Measurements from ENCODE around the gene SSBP4.

Gene SSBP4

GRCh38 chr19:18469069-18469846 lies 50.1 kb downstream of the SSBP4 start:
- peak; percentile 72 for DNase-seq (ENCODE audit: low read depth)

- no peak for DNase-seq (ENCODE audit: low read depth)
Observed at GRCh38 chr19:18470787-18471186, 51.6 kb downstream of the SSBP4 start.

- DNase-seq (ENCODE audit: low read depth): no peak
Observed at GRCh38 chr19:18473003-18473705, 54.0 kb downstream of the SSBP4 start.

- DNase-seq (ENCODE audit: low read depth): no peak
Observed at GRCh38 chr19:18473706-18474087, 54.5 kb downstream of the SSBP4 start.

GRCh38 chr19:18474366-18474887 lies 55.2 kb downstream of the SSBP4 start:
- DNase-seq (ENCODE audit: low read depth): no peak

GRCh38 chr19:18475004-18475453 lies 55.8 kb downstream of the SSBP4 start:
- no peak for DNase-seq (ENCODE audit: low read depth)

GRCh38 chr19:18475762-18476331 lies 56.6 kb downstream of the SSBP4 start:
- no peak for DNase-seq (ENCODE audit: low read depth)

- no peak for DNase-seq (ENCODE audit: low read depth)
Observed at GRCh38 chr19:18476507-18477041, 57.4 kb downstream of the SSBP4 start.

- DNase-seq (ENCODE audit: low read depth): no peak
Observed at GRCh38 chr19:18477042-18477779, 58.0 kb downstream of the SSBP4 start.

- DNase-seq (ENCODE audit: low read depth): no peak
Observed at GRCh38 chr19:18477974-18478373, 58.8 kb downstream of the SSBP4 start.

- peak; percentile 96 for DNase-seq (ENCODE audit: low read depth)
Observed at GRCh38 chr19:18478545-18479311, 59.5 kb downstream of the SSBP4 start.

GRCh38 chr19:18480006-18480691 lies 61.0 kb downstream of the SSBP4 start:
- peak; percentile 70 for DNase-seq (ENCODE audit: low read depth)

- DNase-seq (ENCODE audit: low read depth): peak; percentile 54
Observed at GRCh38 chr19:18481505-18482222, 62.5 kb downstream of the SSBP4 start.

GRCh38 chr19:18483119-18483890 lies 64.1 kb downstream of the SSBP4 start:
- DNase-seq (ENCODE audit: low read depth): no peak

Measured in ELR (cell line).